SK-MEL-5 (cell line): ENCODE results near the gene GRIK4. TPM values are rescaled to one million over a fixed set of nuclear protein-coding genes. Genes with fewer than 3 reads are reported as not detected.

Source experiments
- DNase-seq: peaks from one replicate; pipeline ENCODE4 v3.0.0-alpha.2; 2016; ENCODE audit warnings: low read depth, low spot score
- in situ Hi-C: cut with HindIII; loops from 2 replicates; pipeline ENCODE4 v1.10.0; 2016; ENCODE audit warnings: low sequenced_read_pairs, high pct_unique_total_duplicates, low pct_unique_long_range_greater_than_20kb
- total RNA-seq: library from RNA; depleted of rRNA; stranded (reverse); fragments of >200 nt; shearing (Covaris generic); gene quantifications from 2 replicates; pipeline ENCODE4 v1.2.3, GENCODE V29; 2014

Gene GRIK4
- total RNA-seq, 1 experiment from 2014 or later = not detected

DNA sequence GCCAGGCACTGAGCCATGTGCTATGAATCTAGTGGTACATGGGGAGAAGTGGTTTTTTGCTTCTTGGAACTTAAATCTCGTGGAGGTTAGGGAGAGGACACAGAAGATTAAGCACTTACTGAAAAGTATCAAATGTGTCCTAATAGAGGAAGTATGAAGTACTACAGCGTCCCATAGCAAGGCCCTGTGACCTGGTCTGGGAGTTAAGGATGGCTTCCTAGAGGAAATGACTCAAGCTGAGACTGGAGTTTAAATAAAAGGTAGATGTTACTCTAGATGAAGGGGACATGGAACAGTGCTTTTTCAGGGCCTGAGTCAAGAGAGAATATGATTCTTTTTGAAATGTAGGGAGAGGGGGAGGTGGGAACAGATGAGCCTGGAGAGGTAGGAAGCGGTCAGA, 202.9 kb downstream of the GRIK4 start:
- no peak for DNase-seq
- in situ Hi-C loops = no loop called here

DNA sequence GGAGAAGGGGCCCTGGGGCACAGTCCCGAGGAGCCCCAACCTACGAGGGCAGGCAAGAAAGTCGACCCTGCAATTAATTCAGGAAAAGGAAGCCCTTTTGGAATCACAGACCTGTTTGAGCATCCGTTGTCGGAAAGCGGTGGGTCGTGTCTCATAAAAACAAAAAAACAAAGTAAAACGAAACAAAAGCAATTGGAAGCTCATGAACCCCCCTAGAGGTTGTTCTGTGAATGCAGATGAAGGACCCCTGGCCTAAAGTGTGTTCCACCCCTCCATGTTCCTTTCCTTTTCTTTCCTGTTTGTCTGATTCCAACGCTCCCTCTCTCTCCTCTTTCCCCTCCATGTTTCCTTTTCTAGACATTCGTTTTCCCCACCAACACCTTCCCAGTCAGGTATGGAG, 203.7 kb downstream of the GRIK4 start:
- DNase-seq = peak; percentile 26

DNA sequence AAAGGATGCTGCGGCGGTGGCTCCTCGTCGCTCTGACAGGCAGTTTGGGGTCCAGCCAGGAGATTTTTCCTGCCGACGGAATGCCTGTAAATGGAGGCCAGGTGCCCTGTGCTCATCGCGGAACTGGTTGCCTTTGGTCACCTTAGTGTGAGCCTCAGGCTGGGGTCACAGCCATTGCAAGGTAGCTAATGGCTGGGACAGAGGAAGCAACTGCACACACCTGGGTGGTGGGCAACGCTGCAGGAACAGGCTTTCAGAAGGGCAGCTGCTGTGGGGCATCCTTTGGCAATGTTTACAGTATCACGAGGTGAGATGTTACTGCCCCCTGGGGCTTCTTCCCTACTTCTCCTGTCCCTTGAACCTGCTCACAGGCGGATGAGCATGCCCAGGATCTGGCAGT, 205.5 kb downstream of the GRIK4 start:
- no peak for DNase-seq
- in situ Hi-C loops = no loop called here

More for the DNA sequence above, 203.7 kb downstream of the GRIK4 start:
- in situ Hi-C loops = no loop called here

DNA sequence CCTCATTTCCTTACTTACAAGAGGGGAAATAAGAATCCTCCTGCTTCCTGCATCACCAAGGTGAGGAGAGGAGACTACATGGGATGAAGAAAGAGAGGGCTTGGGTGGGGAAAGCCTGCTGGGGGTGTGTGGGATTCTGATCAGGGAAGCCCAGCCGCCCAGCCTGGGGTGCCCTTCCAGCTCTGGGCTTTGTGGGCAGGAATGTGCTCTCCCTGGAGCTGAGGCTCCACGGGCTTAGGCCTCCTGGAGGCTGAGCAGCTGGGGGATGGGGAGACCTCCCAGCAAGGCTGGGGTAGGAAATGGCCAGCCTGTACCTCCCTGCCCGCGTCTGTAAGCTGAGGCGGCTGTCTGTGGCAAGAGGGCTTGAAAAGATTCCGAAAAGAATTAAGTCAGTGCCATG, 206.1 kb downstream of the GRIK4 start:
- no peak for DNase-seq
- in situ Hi-C loops = no loop called here

DNA sequence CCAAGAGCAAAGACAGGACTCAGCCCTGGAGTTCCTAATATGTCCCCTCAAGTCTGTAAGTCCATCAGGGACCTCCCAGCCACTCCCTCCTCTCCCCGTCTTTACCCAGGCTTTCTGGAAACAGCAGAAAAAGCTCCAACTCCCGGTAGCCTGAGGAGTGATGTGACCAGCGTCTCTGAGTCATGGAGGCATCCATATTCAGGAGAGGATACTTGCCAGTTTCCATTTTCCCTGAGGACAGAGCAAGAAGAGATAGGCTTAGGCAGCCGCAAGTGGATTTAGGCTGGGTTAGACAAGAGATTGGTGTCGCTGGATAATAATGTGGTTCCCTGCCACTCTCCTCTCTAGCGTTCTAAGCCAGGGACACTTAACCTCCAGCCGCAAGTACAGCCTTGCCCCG, 206.6 kb downstream of the GRIK4 start:
- DNase-seq = no peak

DNA sequence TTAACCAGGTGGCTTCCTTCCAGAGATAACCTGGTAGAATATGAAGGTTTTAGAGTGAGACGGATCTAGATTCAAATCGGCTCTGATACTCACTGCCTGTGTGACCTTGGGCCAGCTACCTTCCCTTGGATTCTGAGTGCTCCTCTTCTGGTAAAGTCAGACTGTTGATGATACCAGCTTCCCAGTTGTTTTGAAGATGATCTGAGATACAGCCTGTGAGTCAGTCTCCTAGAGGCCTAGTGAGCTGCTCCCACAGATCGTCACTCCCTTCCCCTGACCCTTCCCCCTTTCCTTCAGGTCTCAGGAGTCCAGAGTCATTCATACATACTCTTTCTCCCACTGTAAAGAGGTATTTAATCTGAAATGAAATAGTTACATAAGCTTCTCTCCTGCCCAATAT, 207.8 kb downstream of the GRIK4 start:
- DNase-seq = no peak
- in situ Hi-C loops = no loop called here

More for the DNA sequence above, 206.6 kb downstream of the GRIK4 start:
- in situ Hi-C loops = no loop called here

DNA sequence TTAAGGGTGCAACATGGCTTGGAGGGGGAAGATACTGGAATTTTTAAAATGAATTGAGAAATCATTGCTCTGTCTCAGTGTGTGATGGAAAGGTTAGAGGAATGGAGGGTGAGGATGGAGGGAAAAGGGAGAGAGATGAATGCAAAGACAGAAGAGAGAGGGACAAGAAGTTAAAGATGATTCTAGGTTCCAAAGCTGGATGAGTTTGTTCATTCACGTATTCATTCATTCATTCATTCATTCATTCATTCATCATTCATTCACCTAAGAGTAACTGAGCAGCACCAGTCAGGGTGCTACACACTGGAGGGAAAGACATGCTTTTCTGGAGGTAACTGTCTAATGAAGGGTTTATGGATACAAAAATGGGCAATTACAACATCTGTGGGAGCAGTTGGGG, 209.2 kb downstream of the GRIK4 start:
- no peak for DNase-seq
- in situ Hi-C loops = no loop called here

DNA sequence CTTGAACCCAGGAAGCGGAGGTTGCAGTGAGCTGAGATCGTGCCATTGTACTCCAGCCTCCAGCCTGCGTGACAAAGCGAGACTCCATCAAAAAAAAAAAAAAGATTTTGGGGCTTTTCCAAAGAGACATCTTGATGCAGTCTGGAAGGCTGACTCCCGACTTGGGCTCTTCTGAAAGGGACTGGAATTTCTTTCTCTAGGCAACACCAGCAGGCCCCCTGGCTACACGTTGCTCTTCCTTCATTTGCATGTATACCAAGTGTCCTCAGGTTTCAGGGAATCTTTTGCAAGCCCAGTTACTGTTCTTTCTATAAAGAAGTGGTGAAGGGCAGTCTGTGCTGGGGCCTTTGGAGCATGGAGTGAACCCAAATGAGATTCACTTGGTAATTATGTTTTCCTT, 211.0 kb downstream of the GRIK4 start:
- in situ Hi-C loops = no loop called here

DNA sequence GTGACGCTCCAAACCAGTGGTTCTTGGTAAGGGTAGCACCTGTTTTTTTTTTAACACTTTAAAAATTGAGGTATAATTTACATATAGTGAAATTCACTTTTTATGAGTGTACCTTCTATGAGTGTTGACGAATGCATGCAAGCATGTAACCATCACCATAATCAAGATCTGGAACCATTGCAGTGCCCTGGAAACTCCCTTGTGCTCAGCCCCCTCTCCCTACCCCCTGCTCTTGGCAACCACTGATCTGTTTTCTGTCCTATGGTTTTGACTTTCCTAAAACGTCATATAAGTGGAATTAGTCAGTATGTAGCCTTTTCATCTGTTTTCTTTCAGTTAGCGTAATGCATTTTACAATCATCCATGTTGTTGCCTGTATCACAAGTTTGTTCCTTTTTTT, 212.2 kb downstream of the GRIK4 start:
- no peak for DNase-seq
- in situ Hi-C loops = no loop called here

More for the DNA sequence above, 211.0 kb downstream of the GRIK4 start:
- DNase-seq = no peak

DNA sequence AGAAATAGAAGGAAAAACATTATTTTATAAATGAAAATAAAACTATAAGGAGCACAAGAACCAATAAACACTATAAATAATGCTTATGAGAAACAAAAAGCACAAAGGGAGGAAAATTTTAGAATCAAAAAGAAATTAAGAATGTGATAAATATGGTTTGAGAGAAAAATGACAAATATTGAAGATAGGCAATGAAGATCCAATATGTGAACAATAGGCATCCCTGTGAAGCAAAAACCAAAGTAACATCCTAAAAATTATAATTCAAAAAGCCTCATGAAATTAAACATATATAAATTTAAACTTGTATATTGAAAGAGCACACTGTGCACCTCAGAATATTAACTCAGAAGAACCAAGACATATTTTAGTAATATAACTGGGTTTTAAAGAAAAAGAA, 216.2 kb downstream of the GRIK4 start:
- in situ Hi-C loops = no loop called here
- no peak for DNase-seq

DNA sequence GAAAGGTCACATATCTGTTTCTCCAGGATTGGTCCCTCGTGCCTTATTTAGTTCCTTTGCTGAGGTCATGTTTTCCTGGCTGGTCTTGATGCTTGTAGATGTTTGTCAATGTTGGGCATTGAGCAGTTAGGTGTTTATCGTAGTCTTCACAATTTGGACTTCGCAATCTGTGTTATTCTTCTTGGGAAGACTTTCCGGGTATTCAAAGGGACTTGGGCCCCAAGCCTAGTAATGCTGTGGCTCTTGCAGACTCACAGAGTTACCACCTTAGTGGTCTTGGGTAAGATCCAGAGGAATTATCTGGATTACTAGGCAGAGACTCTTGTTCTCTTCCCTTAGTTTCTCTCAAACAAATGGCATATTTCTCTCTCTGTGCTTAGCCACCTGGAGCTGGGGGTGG, 223.5 kb downstream of the GRIK4 start:
- in situ Hi-C loops = no loop called here
- no peak for DNase-seq

DNA sequence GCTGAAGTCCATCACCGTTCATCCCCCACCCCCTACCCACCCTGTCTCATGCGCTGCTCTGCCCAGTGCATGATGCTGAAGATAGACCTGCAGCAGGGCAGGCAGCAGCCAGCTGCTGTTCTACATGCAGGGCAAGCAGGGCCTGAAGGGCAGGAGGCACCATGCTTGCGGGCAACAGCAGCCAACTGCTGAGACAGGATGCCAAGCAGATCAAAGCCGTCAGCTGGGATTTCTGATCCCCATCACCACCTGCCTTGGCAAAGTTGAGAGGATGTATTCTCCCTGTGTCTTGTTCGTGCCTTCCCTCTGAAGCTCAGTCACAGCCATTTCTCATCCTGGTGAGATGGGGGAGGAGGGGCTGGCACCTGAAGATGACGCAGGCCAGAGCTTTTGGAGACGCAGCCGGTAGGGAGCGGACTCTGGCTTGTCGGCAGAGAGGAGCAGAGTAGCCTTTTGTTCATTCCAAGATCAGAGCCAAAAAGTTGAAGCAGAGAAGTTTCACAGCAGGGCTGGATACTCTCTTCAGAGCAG, 227.0 kb downstream of the GRIK4 start:
- in situ Hi-C loops = no loop called here
- no peak for DNase-seq

DNA sequence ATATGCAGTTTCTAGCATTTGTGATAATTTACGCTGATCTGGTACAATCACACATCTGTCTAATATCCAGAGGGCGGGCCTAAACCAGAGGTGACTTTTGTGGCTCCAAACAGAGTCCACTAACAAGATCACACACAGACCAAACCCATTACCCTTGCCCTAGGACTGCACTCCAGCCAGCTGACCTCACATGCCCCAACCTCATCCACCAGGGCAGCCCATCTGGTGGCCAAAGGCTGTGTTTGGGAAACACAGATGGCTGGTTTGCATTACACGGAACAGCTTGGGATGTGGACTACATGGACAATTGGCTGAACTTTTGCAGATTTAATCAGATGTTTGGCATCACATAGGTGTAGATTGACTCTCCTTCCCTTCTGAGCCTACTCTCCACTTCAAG, 228.2 kb downstream of the GRIK4 start:
- no peak for DNase-seq
- in situ Hi-C loops = no loop called here

DNA sequence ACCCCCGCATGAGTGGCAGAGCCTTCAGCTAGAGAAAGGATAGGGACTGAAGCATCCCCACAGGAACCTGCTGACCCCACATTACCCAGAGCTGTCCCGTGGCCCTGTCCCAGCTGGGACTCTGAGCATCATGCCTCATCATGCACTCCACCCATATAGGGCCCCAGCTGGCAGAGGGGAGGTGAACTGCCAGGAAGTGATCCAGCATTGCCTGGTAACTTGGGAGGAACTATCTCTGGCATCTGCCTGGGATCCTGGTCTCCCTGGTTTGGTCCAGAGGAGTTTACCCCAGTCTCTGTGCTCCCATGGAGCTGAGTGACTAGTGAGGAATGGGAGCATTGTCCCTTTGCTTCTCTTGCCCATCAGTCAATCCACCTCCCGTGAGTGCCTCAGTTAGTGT, 228.8 kb downstream of the GRIK4 start:
- in situ Hi-C loops = no loop called here
- no peak for DNase-seq

DNA sequence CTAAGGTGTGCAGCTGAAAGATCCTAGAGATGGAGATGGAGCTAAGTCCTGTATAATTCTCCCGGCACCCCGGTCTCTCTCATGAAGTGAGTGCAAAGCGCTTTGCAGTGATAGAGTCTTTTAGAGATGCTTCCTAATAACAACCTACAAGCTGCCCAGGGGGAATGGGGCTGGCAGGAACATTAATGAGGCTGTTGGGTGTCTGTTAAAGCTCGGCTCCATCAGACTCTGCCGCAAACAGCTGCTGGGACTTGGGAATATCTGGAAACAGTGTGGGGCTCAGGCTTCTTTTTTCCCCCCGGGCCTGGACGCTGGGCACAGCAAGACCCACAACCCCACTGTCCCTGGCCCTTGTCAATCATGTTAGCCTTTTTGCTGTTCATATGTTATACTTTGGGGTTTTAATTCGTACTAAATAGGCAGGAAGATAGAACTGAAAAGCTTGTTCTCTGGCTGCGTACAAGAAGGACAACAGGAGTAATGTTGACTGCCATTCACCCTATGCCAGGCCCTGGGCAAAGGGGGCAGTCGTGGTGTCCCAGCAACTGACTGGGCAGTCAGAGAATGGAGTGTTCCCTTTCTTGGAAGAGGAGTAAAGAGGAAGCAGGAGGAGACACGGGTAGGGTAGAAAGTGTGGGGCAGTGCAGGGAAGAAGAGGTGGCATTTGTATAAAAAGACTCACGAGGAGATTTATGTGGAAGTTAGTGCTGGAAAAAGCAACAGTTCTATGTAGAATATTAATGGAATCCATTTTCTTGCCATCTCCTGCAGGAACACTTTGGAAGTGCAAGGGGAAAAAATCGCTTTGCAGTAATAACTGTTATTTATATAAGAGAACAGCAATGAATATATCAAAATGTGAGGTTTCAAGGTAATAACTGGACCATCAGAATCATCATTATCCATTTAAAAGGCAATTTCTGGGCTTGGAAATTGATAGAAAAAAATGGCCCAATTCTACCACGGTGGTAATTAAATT, 232.8 kb downstream of the GRIK4 start:
- in situ Hi-C loops = no loop called here
- DNase-seq = no peak

DNA sequence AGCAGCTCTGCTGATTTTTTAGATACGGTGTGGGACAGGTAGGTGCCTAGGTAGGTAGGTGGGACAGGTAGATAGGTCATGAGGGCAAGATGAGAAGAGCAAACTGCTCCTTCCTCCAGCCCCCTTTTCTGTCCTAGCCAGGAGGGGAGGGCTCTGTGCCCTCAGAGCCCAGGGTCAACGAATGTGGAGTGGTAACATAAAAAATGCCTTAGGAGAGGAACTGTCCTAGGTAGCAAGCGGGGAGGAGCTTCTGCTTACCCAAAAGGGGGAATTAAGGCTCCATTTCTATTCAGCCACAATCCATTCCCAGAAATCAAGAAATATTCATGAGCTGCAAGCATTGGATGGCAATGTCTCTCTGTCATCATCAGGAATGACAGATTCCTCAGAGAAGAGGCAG, 234.8 kb downstream of the GRIK4 start:
- in situ Hi-C loops = no loop called here
- no peak for DNase-seq

DNA sequence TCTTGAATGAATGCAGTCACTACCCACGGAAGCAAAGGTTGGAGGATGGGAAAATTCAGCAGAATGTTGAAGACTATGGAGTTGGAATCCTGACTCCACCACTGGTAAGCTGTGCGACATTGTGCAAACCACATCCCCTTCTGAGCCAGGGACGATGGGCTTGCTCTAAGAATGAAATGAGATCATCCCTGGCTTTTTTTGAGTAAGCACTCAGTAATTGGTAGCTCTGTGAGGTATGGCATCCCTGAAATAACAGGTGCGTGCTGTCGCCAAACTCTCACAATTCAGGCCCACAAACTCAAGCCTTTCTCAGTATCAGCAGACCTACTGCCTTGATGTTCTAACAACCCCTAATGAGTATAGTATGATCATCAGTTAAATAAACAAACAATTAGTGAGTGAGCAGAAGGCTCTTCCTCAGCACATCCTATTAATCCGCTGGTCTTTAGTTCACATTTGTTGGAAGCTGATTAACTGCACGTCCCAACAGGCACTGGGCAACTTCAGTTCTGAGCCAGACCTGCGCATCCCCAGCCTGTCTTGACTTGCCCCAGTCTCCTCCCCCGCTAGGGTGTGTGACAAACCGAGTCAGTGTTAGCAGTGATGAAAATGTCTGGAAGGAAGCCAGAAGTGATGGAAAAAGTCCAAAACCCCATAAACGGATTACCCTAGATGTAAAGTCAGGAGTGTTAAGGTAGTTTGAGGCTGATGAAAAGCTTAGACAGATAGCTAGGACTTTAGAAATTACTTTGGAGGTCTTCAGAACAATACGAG, 235.5 kb downstream of the GRIK4 start:
- in situ Hi-C loops = no loop called here
- DNase-seq = no peak
